Adrenal gland (tissue), 12 donors: ENCODE measurements around the gene CEP112. TPM values are rescaled to one million over a fixed set of nuclear protein-coding genes. Genes with fewer than 3 reads are reported as not detected.

ENCODE experiments used
- DNase-seq, 7 donors: peaks; one replicate each; pipeline ENCODE4 v3.0.0-alpha.2; 2019 to 2020
- H3K27ac ChIP-seq, 5 donors: fragments of 200-600 bp; sonication (generic) in 4 of 5; 1 replicate in 3 of 5; 2 replicates in 2 of 5; pipeline versions ENCODE4 v1.5.1 to v1.8.0; 2016 to 2020; ENCODE audit warnings: mild to moderate bottlenecking in 1 of 5
- H3K27me3 ChIP-seq: fragments of 200-600 bp; 2 replicates; pipeline ENCODE4 v1.8.0; 2021
- H3K36me3 ChIP-seq, 2 donors: fragments of 200-600 bp; replicated peaks in 1 of 2; 1 replicate in 1 of 2; 2 replicates in 1 of 2; pipeline versions ENCODE4 v1.5.1 to v1.8.0; 2018 to 2022
- H3K4me1 ChIP-seq, 2 donors: fragments of 200-600 bp; replicated peaks in 1 of 2; 1 replicate in 1 of 2; 2 replicates in 1 of 2; pipeline versions ENCODE4 v1.5.1 to v1.8.0; 2018 to 2021
- H3K4me3 ChIP-seq, 4 donors: fragments of 200-600 bp; sonication (generic) in 3 of 4; one replicate each; pipeline ENCODE4 v1.5.1; 2016 to 2018
- H3K9me3 ChIP-seq, 3 donors: fragments of 200-600 bp; sonication (generic) in 1 of 3; replicated peaks in 1 of 3; 1 replicate in 2 of 3; 2 replicates in 1 of 3; pipeline versions ENCODE4 v1.5.1 to v1.8.0; 2016 to 2021
- POLR2A ChIP-seq, 2 donors: fragments of 450-650 bp; IDR thresholded peaks; one replicate each; pipeline ENCODE4 v1.6.1; 2017; ENCODE audit warnings: antibody characterized with exemption in 2 of 2, mild to moderate bottlenecking in 2 of 2, moderate library complexity in 1 of 2
- WGBS, 4 donors: extraction: QIAGEN DNeasy Blood & Tissue Kit in 2 of 4; methylation state at CpG; one replicate each; pipeline versions ENCODE4 v1.1.5 to v1.1.7; 2013 to 2017; 5-methylcytosine and 5-hydroxymethylcytosine counted together
- intact Hi-C, 2 donors: fragments of 100-400 bp; cut with DNase I; formaldehyde crosslinking; loops; one replicate each; pipeline versions ENCODE4 v1.14.1 to v1.15.0; 2022 to 2023
- polyA plus RNA-seq, 3 donors: library from polyadenylated mRNA; stranded (reverse); fragments of 200-250 nt in 2 of 3; fragments of 350-450 nt in 1 of 3; fragmentation: Illumina TruSeq in 1 of 3; extraction: RNeasy Lipid Tissue Mini Kit (QIAGEN cat#74804) in 1 of 3; gene quantifications; one replicate each; pipeline ENCODE4 v1.2.3, GENCODE V29; 2013 to 2014
- total RNA-seq, 9 donors: library from RNA; depleted of rRNA in 4 of 9; stranded (reverse); fragments of >200 nt in 4 of 9; fragments of 120-200 nt in 1 of 9; fragmentation: NEBNext Ultra II Directional in 1 of 9; extraction: Animal tissue kit (Norgen Biotek cat#: 25700) in 1 of 9; gene quantifications; one replicate each; pipeline versions ENCODE4 v1.1.0 to v1.2.4, GENCODE V29; 2013 to 2023
- TF ChIP-seq, protein P1 (sequence below), 6 experiments: fragments of 450-650 bp in 4 of 6; fragments of 200-600 bp in 2 of 6; sonication (generic) in 1 of 6; IDR thresholded peaks; 1 replicate in 5 of 6; 2 replicates in 1 of 6; pipeline versions ENCODE4 v1.5.1 to v1.8.0; 2016 to 2021; ENCODE audit warnings: antibody characterized with exemption in 6 of 6, mild to moderate bottlenecking in 2 of 6, moderate library complexity in 1 of 6
- donor health status: healthy with polysubstance abuse.
- donor health status: Bipolar disorder and iron deficiency.
- donor health status: DM: yes; HTN: yes; CAD: no.
- donor health status: DM: no; HTN: no; CAD: no.
- donor health status: DM: no; HTN: no; CAD: no.
- donor health status: DM: yes; HTN: yes; CAD: no.

CEP112 gene
- total and polyA plus RNA-seq, 12 donors: 4.2 to 24.1 (median 9.6) TPM

DNA sequence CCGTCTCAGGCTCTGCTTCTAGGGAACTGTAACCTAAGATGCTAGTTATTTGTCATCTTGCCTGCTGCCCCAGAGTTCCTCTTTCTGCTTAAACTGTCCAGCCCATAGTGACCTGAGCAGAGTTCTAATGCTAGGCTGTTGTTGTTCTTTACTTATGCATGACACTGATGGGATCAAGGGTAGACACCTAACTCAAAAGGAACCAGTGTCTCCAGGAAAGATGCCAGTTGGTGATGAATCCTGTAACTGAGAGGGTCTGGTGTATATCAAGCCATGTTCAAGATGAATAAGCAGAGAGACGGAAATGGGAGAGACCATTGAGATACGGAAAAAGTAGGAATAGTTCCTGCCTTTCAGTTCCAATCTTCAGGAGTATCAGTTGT is 23.6 kb upstream of the CEP112 start:
- no peak for TF ChIP-seq POLR2A (IDR thresholded peaks at IDR 0.05)
- TF ChIP-seq, protein P1, sequence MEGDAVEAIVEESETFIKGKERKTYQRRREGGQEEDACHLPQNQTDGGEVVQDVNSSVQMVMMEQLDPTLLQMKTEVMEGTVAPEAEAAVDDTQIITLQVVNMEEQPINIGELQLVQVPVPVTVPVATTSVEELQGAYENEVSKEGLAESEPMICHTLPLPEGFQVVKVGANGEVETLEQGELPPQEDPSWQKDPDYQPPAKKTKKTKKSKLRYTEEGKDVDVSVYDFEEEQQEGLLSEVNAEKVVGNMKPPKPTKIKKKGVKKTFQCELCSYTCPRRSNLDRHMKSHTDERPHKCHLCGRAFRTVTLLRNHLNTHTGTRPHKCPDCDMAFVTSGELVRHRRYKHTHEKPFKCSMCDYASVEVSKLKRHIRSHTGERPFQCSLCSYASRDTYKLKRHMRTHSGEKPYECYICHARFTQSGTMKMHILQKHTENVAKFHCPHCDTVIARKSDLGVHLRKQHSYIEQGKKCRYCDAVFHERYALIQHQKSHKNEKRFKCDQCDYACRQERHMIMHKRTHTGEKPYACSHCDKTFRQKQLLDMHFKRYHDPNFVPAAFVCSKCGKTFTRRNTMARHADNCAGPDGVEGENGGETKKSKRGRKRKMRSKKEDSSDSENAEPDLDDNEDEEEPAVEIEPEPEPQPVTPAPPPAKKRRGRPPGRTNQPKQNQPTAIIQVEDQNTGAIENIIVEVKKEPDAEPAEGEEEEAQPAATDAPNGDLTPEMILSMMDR (IDR thresholded peaks at IDR 0.05): no peak
- WGBS, 4 donors: 74 to 95% (median 83%) methylated on average over 3 of the region's 3 CpGs
- no peaks in the 10 kb centered on the region for H3K9me3 ChIP-seq
- peaks cover 4% of the 10 kb centered on the region for H3K27me3 ChIP-seq
- intact Hi-C loops: no loop called here
- no peak overlapping the region for H3K4me3 ChIP-seq
- DNase-seq: no peak
- no peaks in the 10 kb centered on the region for H3K36me3 ChIP-seq
- no peak overlapping the region for H3K27ac ChIP-seq
- H3K4me1 ChIP-seq: no peaks in the 10 kb centered on the region

DNA sequence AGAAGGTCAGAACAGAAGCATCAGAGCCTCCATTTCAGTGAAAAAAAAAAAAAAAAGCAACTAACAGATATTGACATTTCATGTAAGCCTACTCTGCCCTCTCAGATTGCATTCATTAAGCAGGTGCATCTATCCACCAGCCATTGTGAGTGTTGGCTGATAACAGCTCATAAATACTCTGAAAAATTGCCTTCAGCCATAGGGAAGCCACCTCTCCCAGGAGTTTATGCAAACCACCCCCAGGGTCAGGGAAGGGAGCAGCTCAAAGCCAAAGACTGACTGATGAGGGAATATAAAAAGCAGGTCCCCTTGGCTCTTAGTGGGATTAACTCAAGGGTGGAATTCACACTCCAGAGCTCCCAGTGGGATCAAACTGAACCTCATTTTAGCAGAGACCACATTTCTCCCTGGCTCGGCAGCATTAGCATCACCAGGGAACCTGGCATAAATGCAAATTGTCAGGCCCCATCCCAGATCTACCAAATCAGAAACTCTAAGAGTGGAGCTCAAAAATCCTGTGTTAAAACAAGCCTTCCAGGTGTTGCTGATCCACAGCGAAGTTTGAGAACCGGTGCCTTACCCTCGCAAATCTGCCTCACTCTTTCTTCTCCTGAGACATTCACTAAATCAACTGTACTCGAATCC is 23.1 kb upstream of the CEP112 start:
- intact Hi-C loops: no loop called here
- no peaks in the 10 kb centered on the region for H3K36me3 ChIP-seq
- H3K27ac ChIP-seq: no peak overlapping the region
- WGBS, 4 donors: 75 to 86% (median 78%) methylated on average over 5 of the region's 5 CpGs
- H3K9me3 ChIP-seq: no peaks in the 10 kb centered on the region
- H3K27me3 ChIP-seq: peaks cover 4% of the 10 kb centered on the region
- no peak for DNase-seq
- H3K4me1 ChIP-seq: no peaks in the 10 kb centered on the region
- no peak for TF ChIP-seq POLR2A (IDR thresholded peaks at IDR 0.05)
- TF ChIP-seq, protein P1 (IDR thresholded peaks at IDR 0.05): no peak
- H3K4me3 ChIP-seq: no peak overlapping the region

DNA sequence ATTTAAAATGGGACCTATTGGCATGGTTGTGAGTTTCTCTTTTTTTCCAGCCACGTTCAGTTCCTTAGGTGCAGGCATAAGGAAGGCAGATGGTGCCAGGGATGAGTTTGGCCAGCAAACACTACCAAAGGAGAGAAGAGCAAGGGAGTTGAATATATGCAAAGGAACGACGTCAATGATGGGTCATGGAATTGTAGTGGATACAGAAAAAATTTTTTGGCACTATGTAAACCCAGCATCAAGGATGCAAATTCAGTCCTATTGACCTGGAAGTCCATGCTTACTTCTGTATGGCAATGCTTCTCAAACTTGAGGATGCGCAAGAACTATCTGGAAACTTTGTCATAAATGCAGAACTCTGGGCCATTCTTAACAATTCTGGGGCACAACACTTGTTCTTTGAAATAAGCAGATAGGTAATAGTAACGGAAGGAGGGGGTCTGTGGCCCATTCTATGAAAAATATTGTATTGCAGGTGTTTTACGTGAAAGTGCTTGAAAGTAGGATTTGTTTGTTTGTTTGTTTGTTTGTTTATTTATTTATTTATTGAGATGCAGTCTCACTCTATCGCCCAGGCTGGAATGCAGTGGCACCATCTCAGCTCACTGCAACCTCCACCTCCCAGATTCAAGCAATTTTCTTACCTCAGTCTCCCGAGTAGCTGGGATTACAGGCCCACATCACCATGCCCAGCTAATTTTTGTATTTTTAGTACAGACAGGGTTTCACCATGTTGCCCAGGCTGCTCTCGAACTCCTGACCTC is 19.3 kb upstream of the CEP112 start:
- intact Hi-C loops: no loop called here
- Histone ChIP-seq H3K36me3 (no peaks in the 10 kb centered on the region), H3K27ac (no peak overlapping the region), H3K9me3 (no peaks in the 10 kb centered on the region), H3K4me3 (no peak overlapping the region), H3K4me1 (no peaks in the 10 kb centered on the region), H3K27me3 (no peaks in the 10 kb centered on the region)
- no peak for DNase-seq
- TF ChIP-seq, protein P1 (IDR thresholded peaks at IDR 0.05): no peak
- TF ChIP-seq POLR2A (IDR thresholded peaks at IDR 0.05): no peak
- WGBS, 4 donors: 76 to 91% (median 85%) methylated on average over 9 of the region's 9 CpGs

DNA sequence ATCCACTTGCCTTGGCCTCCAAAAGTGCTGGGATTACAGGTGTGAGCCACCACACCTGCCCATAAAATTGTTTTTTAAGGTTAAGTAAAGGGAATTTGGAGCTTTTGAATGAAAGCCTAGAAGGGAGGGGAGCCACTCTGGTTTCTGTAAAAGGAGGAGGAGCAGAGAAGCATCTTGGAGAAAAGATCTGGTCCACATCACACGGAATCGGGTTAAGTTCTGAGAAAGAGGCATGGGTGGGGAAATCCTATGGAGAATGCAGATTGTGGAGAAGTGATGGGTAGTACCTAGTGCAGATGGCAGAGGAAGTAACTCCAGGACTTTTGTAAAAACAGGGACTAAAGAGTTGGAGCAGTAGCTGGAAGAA is 18.3 kb upstream of the CEP112 start:
- WGBS, 4 donors: 88 to 91% (median 89%) methylated on average over 2 of the region's 2 CpGs
- TF ChIP-seq POLR2A (IDR thresholded peaks at IDR 0.05): no peak
- TF ChIP-seq, protein P1 (IDR thresholded peaks at IDR 0.05): no peak
- intact Hi-C loops: no loop called here

More for the DNA sequence above, 18.3 kb upstream of the CEP112 start:
- Histone ChIP-seq H3K27me3 (no peaks in the 10 kb centered on the region), H3K4me3 (no peak overlapping the region), H3K4me1 (no peaks in the 10 kb centered on the region), H3K9me3 (no peaks in the 10 kb centered on the region), H3K27ac (no peak overlapping the region), H3K36me3 (no peaks in the 10 kb centered on the region)
- DNase-seq: no peak
